Tibial nerve (tissue), 4 donors: ENCODE results near the gene ST8SIA1. TPM values are rescaled to one million over a fixed set of nuclear protein-coding genes. Genes with fewer than 3 reads are reported as not detected.

Source experiments
- DNase-seq, 2 donors: peaks; one replicate each; pipeline ENCODE4 v3.0.0-alpha.2; 2019; ENCODE audit warnings: low spot score in 2 of 2
- H3K27ac ChIP-seq, 4 donors: fragments of 200-600 bp; sonication (generic) in 3 of 4; one replicate each; pipeline ENCODE4 v1.5.1; 2017 to 2019; ENCODE audit warnings: mild to moderate bottlenecking in 1 of 4
- H3K27me3 ChIP-seq, 2 donors: fragments of 200-600 bp; sonication (generic) in 1 of 2; one replicate each; pipeline versions ENCODE4 v1.5.1 to v1.6.0; 2017 to 2019
- H3K36me3 ChIP-seq, 3 donors: fragments of 200-600 bp; sonication (generic); one replicate each; pipeline ENCODE4 v1.5.1; 2018 to 2019
- H3K4me1 ChIP-seq, 4 donors: fragments of 200-600 bp; sonication (generic) in 3 of 4; one replicate each; pipeline ENCODE4 v1.5.1; 2017 to 2019
- H3K4me3 ChIP-seq, 4 donors: fragments of 200-600 bp; sonication (generic) in 3 of 4; one replicate each; pipeline ENCODE4 v1.5.1; 2017 to 2019; ENCODE audit warnings: mild to moderate bottlenecking in 1 of 4, moderate library complexity in 1 of 4
- H3K9me3 ChIP-seq, 4 donors: fragments of 200-600 bp; sonication (generic) in 3 of 4; one replicate each; pipeline ENCODE4 v1.5.1; 2017 to 2019
- CTCF ChIP-seq, 5 experiments: fragments of 200-600 bp in 3 of 5; fragments of 450-650 bp in 2 of 5; sonication (generic) in 3 of 5; IDR thresholded peaks; one replicate each; pipeline ENCODE4 v1.5.1; 2016 to 2019; ENCODE audit warnings: antibody characterized with exemption in 5 of 5, mild to moderate bottlenecking in 3 of 5, moderate library complexity in 2 of 5
- EP300 ChIP-seq, 2 donors: sonication (generic); formaldehyde crosslinking; IDR thresholded peaks; one replicate each; pipeline ENCODE4 v1.6.1; 2017; ENCODE audit warnings: antibody characterized with exemption in 2 of 2, mild to moderate bottlenecking in 1 of 2
- POLR2A ChIP-seq, 2 donors: fragments of 450-650 bp; IDR thresholded peaks; one replicate each; pipeline ENCODE4 v1.6.1; 2017; ENCODE audit warnings: antibody characterized with exemption in 2 of 2, mild to moderate bottlenecking in 2 of 2, moderate library complexity in 2 of 2
- WGBS, 2 donors: methylation state at CpG; one replicate each; pipeline ENCODE4 v1.1.5; 2018; 5-methylcytosine and 5-hydroxymethylcytosine counted together
- total RNA-seq, 4 donors: library from RNA; depleted of rRNA; stranded (reverse); fragments of >200 nt; gene quantifications; one replicate each; pipeline ENCODE4 v1.1.0, GENCODE V29; 2016

Gene ST8SIA1
- total RNA-seq, 4 donors from 2014 or later = 0.63 to 5.1 (median 2.0) TPM

DNA sequence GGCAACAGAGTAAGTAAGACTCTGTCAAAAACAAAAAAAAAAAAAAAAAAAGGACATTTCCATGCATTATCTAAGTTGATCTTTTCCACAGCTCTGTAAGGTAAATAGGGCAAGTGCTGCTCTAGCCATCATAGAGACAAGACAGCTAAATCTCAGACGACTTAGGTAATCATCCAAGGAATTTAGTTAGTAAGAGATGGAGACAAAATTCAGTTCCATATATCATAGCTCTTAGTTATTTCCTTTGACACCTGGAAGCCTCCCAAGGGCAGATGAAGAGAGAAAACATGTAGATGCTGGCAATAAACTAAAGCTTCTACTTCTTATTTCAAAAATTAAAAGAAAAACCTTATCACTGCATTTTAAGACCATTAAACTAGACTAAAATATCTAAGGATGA, 48.7 kb downstream of the ST8SIA1 start:
- Histone ChIP-seq H3K27me3 (no peaks in the 10 kb centered on the region), H3K27ac (no peak overlapping the region), H3K4me1 (peaks cover 0 to 17% (median 8%) of the 10 kb centered on the region in 4 donors), H3K4me3 (no peak overlapping the region), H3K36me3 (no peaks in the 10 kb centered on the region), H3K9me3 (no peaks in the 10 kb centered on the region)
- WGBS, 2 donors = 48 to 69% methylated on average over 1 of the region's 1 CpG
- TF ChIP-seq EP300 (IDR thresholded peaks at IDR 0.05) (no peak), POLR2A (IDR thresholded peaks at IDR 0.05) (no peak), CTCF (IDR thresholded peaks at IDR 0.05) (no peak)
- no peak for DNase-seq

DNA sequence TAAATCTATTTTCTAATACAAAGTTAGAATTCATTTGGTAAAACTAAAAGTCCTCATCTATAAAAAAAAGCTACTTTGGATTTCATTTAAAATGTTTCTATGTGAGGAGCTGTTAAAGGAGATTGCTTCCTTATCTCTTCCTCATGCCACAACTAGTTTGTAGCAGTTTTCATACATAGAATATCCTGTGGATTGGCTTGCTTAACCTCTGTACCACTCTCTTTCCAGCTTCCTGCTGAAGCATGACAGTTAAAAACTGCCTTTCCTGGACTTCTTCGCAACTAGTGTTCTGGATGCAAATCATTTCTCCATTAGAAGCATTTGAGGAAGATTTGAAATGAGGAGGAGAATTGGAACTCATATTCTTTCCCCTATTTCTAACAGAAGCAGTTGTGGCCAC, 49.6 kb downstream of the ST8SIA1 start:
- no peak for TF ChIP-seq EP300 (IDR thresholded peaks at IDR 0.05)
- no peak for TF ChIP-seq POLR2A (IDR thresholded peaks at IDR 0.05)
- no peak for TF ChIP-seq CTCF (IDR thresholded peaks at IDR 0.05)

DNA sequence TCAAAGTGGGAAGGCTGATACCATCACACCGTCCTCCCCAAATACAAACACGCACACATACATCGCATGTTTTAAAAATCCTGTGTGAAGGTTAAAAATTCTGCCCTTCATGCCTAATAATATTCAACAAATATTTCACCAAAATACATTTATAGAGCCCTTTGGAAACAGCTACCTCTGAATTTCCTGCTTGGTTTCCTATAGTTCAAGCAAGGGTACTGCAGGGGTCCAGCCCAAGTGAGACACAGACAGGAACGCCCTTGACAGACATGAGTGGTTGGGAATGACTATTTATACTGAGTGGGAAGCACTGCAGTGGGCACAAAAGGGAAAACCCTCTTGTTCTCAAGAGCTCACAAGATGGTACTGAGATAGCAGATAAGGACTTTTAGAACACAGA, 51.0 kb downstream of the ST8SIA1 start:
- no peaks in the 10 kb centered on the region for H3K9me3 ChIP-seq
- no peaks in the 10 kb centered on the region for H3K36me3 ChIP-seq
- no peak for TF ChIP-seq EP300 (IDR thresholded peaks at IDR 0.05)
- TF ChIP-seq POLR2A (IDR thresholded peaks at IDR 0.05) = no peak
- TF ChIP-seq CTCF (IDR thresholded peaks at IDR 0.05) = no peak
- H3K4me1 ChIP-seq = peaks cover 0 to 17% (median 8%) of the 10 kb centered on the region in 4 donors
- no peaks in the 10 kb centered on the region for H3K27me3 ChIP-seq
- H3K4me3 ChIP-seq = no peak overlapping the region
- WGBS, 2 donors = 62 to 74% methylated on average over 4 of the region's 4 CpGs
- H3K27ac ChIP-seq = peak overlapping the region in 2 of 4 donors; percentile 60 to 85
- DNase-seq = no peak

More for the DNA sequence above, 49.6 kb downstream of the ST8SIA1 start:
- Histone ChIP-seq H3K9me3 (no peaks in the 10 kb centered on the region), H3K27me3 (no peaks in the 10 kb centered on the region), H3K27ac (no peak overlapping the region), H3K36me3 (no peaks in the 10 kb centered on the region), H3K4me3 (no peak overlapping the region), H3K4me1 (peaks cover 0 to 17% (median 8%) of the 10 kb centered on the region in 4 donors)
- no peak for DNase-seq
- 73 to 92% methylated on average over 1 of the region's 1 CpG for WGBS, 2 donors

GRCh38 chr12:22283006-22283506, 51.5 kb downstream of the ST8SIA1 start:
- WGBS, 2 donors = 30 to 32% methylated on average over 3 of the region's 3 CpGs
- Histone ChIP-seq H3K27ac (peak overlapping the region in 3 of 4 donors; percentile 69 to 85 (median 80)), H3K27me3 (no peaks in the 10 kb centered on the region), H3K4me3 (no peak overlapping the region), H3K4me1 (peaks cover 0 to 17% (median 8%) of the 10 kb centered on the region in 4 donors), H3K36me3 (no peaks in the 10 kb centered on the region), H3K9me3 (no peaks in the 10 kb centered on the region)
- no peak for DNase-seq
- TF ChIP-seq EP300 (IDR thresholded peaks at IDR 0.05) (peak in 1 of 2 donors; percentile 29), POLR2A (IDR thresholded peaks at IDR 0.05) (no peak)

- no peaks in the 10 kb centered on the region for H3K9me3 ChIP-seq
- DNase-seq = no peak
- no peak overlapping the region for H3K4me3 ChIP-seq
- WGBS, 2 donors = 69 to 75% methylated on average over 6 of the region's 6 CpGs
- H3K4me1 ChIP-seq = peaks cover 0 to 17% (median 8%) of the 10 kb centered on the region in 4 donors
- no peaks in the 10 kb centered on the region for H3K27me3 ChIP-seq
- H3K36me3 ChIP-seq = no peaks in the 10 kb centered on the region
- TF ChIP-seq EP300 (IDR thresholded peaks at IDR 0.05) = no peak
- TF ChIP-seq CTCF (IDR thresholded peaks at IDR 0.05) = no peak
- no peak for TF ChIP-seq POLR2A (IDR thresholded peaks at IDR 0.05)
- peak overlapping the region in 3 of 4 donors; percentile 69 to 85 (median 80) for H3K27ac ChIP-seq
These were observed 52.2 kb downstream of the ST8SIA1 start for GRCh38 chr12:22282283-22282682.
